C4-2B (cell line): Measurements from ENCODE around the gene HS3ST2.

ENCODE experiments used
- ZFX ChIP-seq: fragments of 450-650 bp; IDR thresholded peaks from 2 replicates; pipeline ENCODE4 v1.6.1; 2017
- TF ChIP-seq, protein P1 (sequence below): fragments of 450-650 bp; conservative IDR thresholded peaks from 2 replicates; pipeline ENCODE4 v1.5.1; 2017; ENCODE audit warnings: mild to moderate bottlenecking

DNA sequence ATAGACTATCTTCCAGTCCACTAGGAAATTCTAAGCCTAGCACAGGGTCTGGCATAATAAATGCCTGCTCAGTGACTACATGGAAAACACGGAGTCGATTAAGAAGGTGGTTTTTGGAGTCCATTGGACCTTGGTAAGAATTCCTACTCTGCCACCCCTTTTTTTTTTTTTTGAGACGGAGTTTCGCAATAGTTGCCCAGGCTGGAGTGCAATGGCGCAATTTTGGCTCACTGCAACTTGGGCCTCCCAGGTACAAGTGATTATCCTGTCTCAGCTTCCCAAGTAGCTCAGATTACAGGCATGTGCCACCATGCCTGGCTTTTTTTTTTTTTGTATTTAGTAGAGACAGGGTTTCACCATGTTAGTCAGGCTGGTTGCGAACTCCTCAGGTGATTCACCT is 123.2 kb downstream of the HS3ST2 start:
- TF ChIP-seq, protein P1, sequence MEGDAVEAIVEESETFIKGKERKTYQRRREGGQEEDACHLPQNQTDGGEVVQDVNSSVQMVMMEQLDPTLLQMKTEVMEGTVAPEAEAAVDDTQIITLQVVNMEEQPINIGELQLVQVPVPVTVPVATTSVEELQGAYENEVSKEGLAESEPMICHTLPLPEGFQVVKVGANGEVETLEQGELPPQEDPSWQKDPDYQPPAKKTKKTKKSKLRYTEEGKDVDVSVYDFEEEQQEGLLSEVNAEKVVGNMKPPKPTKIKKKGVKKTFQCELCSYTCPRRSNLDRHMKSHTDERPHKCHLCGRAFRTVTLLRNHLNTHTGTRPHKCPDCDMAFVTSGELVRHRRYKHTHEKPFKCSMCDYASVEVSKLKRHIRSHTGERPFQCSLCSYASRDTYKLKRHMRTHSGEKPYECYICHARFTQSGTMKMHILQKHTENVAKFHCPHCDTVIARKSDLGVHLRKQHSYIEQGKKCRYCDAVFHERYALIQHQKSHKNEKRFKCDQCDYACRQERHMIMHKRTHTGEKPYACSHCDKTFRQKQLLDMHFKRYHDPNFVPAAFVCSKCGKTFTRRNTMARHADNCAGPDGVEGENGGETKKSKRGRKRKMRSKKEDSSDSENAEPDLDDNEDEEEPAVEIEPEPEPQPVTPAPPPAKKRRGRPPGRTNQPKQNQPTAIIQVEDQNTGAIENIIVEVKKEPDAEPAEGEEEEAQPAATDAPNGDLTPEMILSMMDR, result no peak
- TF ChIP-seq ZFX, result no peak
